RPMI8226 (cell line): ENCODE results near the gene PLXNA4.

ENCODE experiments used
- DNase-seq: peaks from one replicate; pipeline ENCODE4 v3.0.0-alpha.2; 2015

The PLXNA4 gene

GRCh38 chr7:132295175-132295574, 281.1 kb downstream of the PLXNA4 start:
- no peak for DNase-seq

GRCh38 chr7:132292803-132293202, 283.5 kb downstream of the PLXNA4 start:
- DNase-seq = no peak

GRCh38 chr7:132291481-132291880, 284.8 kb downstream of the PLXNA4 start:
- DNase-seq = no peak

- no peak for DNase-seq
Observed at GRCh38 chr7:132290021-132290420, 286.2 kb downstream of the PLXNA4 start.

- DNase-seq = no peak
Observed at GRCh38 chr7:132286836-132287235, 289.4 kb downstream of the PLXNA4 start.

GRCh38 chr7:132280335-132280734, 295.9 kb downstream of the PLXNA4 start:
- no peak for DNase-seq

- DNase-seq = no peak
Observed at GRCh38 chr7:132279718-132280117, 296.6 kb downstream of the PLXNA4 start.

- no peak for DNase-seq
Observed at GRCh38 chr7:132276976-132277725, 299.1 kb downstream of the PLXNA4 start.

- no peak for DNase-seq
Observed at GRCh38 chr7:132276234-132276630, 300.0 kb downstream of the PLXNA4 start.

- no peak for DNase-seq
Observed at GRCh38 chr7:132275416-132276233, 300.6 kb downstream of the PLXNA4 start.

- no peak for DNase-seq
Observed at GRCh38 chr7:132272763-132273371, 303.4 kb downstream of the PLXNA4 start.

- peak; percentile 31 for DNase-seq
Observed at GRCh38 chr7:132270517-132270916, 305.8 kb downstream of the PLXNA4 start.

GRCh38 chr7:132269718-132270117, 306.6 kb downstream of the PLXNA4 start:
- DNase-seq = no peak

- no peak for DNase-seq
Observed at GRCh38 chr7:132263151-132263550, 313.1 kb downstream of the PLXNA4 start.

- no peak for DNase-seq
Observed at GRCh38 chr7:132262160-132262470, 314.2 kb downstream of the PLXNA4 start.

- DNase-seq = no peak
Observed at GRCh38 chr7:132261327-132262159, 314.7 kb downstream of the PLXNA4 start.

- DNase-seq = no peak
Observed at GRCh38 chr7:132258231-132258630, 318.0 kb downstream of the PLXNA4 start.

- DNase-seq = no peak
Observed at GRCh38 chr7:132257253-132257652, 319.0 kb downstream of the PLXNA4 start.

- DNase-seq = peak; percentile 40
Observed at GRCh38 chr7:132256721-132257212, 319.5 kb downstream of the PLXNA4 start.

GRCh38 chr7:132255898-132256297, 320.4 kb downstream of the PLXNA4 start:
- peak; percentile 5 for DNase-seq

GRCh38 chr7:132255115-132255797, 321.0 kb downstream of the PLXNA4 start:
- DNase-seq = no peak

- no peak for DNase-seq
Observed at GRCh38 chr7:132254455-132254854, 321.8 kb downstream of the PLXNA4 start.
